SK-N-SH treated with all-trans-retinoic acid at 6 μM for 48 hours (cell line): ENCODE measurements around the gene DBI.

Experiments used
- ATAC-seq: fragments of 200-7000 bp; cut with Tn5 transposase; 3 replicates; pipeline ENCODE4 v1.9.1; 2020; ENCODE audit warnings: mild to moderate bottlenecking, moderate library complexity
- ARNTL ChIP-seq: fragments of 450-650 bp; formaldehyde crosslinking; IDR thresholded peaks from 2 replicates; pipeline ENCODE4 v1.5.0; 2020; ENCODE audit warnings: low read depth, mild to moderate bottlenecking, moderate library complexity, borderline replicate concordance
- BACH2 ChIP-seq: fragments of 250-450 bp; sonication (Bioruptor Pico); IDR thresholded peaks from 2 replicates; pipeline ENCODE4 v1.9.0; 2021; ENCODE audit warnings: mild to moderate bottlenecking, borderline replicate concordance
- CREB5 ChIP-seq: fragments of 250-450 bp; sonication (Bioruptor Pico); IDR thresholded peaks from 2 replicates; pipeline ENCODE4 v1.5.1; 2020; ENCODE audit warnings: low read depth, mild to moderate bottlenecking, moderate library complexity
- CSDC2 ChIP-seq: fragments of 250-450 bp; sonication (Bioruptor Pico); IDR thresholded peaks from 2 replicates; pipeline ENCODE4 v1.5.0; 2020; ENCODE audit warnings: mild to moderate bottlenecking, moderate library complexity
- ESRRG ChIP-seq: fragments of 250-450 bp; sonication (Bioruptor Pico); IDR thresholded peaks from 2 replicates; pipeline ENCODE4 v1.6.1; 2021; ENCODE audit warnings: mild to moderate bottlenecking
- GLIS3 ChIP-seq: fragments of 250-450 bp; sonication (Bioruptor Pico); IDR thresholded peaks from 2 replicates; pipeline ENCODE4 v1.5.0; 2020; ENCODE audit warnings: mild to moderate bottlenecking, moderate library complexity
- ISL1 ChIP-seq: fragments of 250-450 bp; sonication (Bioruptor Pico); IDR thresholded peaks from 2 replicates; pipeline ENCODE4 v2.1.2; 2022; ENCODE audit warnings: mild to moderate bottlenecking, moderate library complexity
- POU6F1 ChIP-seq: fragments of 250-450 bp; sonication (Bioruptor Pico); IDR thresholded peaks from 2 replicates; pipeline ENCODE4 v1.8.0; 2021; ENCODE audit warnings: low read depth, mild to moderate bottlenecking, moderate library complexity, borderline replicate concordance
- PPARA ChIP-seq: fragments of 250-450 bp; sonication (Bioruptor Pico); IDR thresholded peaks from 2 replicates; pipeline ENCODE4 v1.5.0; 2020; ENCODE audit warnings: mild to moderate bottlenecking, borderline replicate concordance
- RARB ChIP-seq: fragments of 250-450 bp; sonication (Bioruptor Pico); IDR thresholded peaks from 2 replicates; pipeline ENCODE4 v1.8.0; 2021; ENCODE audit warnings: mild to moderate bottlenecking, moderate library complexity
- SNAI2 ChIP-seq: fragments of 250-450 bp; sonication (Bioruptor Pico); IDR thresholded peaks from 2 replicates; pipeline ENCODE4 v1.5.0; 2020; ENCODE audit warnings: mild to moderate bottlenecking, moderate library complexity
- TCF4 ChIP-seq: fragments of 250-450 bp; sonication (Bioruptor Pico); IDR thresholded peaks from 2 replicates; pipeline ENCODE4 v1.8.0; 2021; ENCODE audit warnings: mild to moderate bottlenecking, moderate library complexity, borderline replicate concordance
- TOX ChIP-seq: fragments of 250-450 bp; sonication (Bioruptor Pico); IDR thresholded peaks from 2 replicates; pipeline ENCODE4 v1.8.0; 2021; ENCODE audit warnings: mild to moderate bottlenecking, moderate library complexity, borderline replicate concordance
- ZFP3 ChIP-seq: fragments of 250-450 bp; sonication (Bioruptor Pico); IDR thresholded peaks from 2 replicates; pipeline ENCODE4 v1.5.0; 2020; ENCODE audit warnings: mild to moderate bottlenecking, moderate library complexity
- ZFP30 ChIP-seq: fragments of 450-650 bp; formaldehyde crosslinking; IDR thresholded peaks from 2 replicates; pipeline ENCODE4 v1.5.0; 2022; ENCODE audit warnings: mild to moderate bottlenecking, moderate library complexity
- ZNF565 ChIP-seq: fragments of 450-650 bp; formaldehyde crosslinking; conservative IDR thresholded peaks from 2 replicates; pipeline ENCODE4 v1.5.0; 2020; ENCODE audit warnings: low read depth, mild to moderate bottlenecking, moderate library complexity
- ZNF70 ChIP-seq: fragments of 450-650 bp; formaldehyde crosslinking; IDR thresholded peaks from 2 replicates; pipeline ENCODE4 v1.5.0; 2020; ENCODE audit warnings: mild to moderate bottlenecking, moderate library complexity
- ZNF8 ChIP-seq: fragments of 450-650 bp; formaldehyde crosslinking; IDR thresholded peaks from 2 replicates; pipeline ENCODE4 v1.5.0; 2020; ENCODE audit warnings: mild to moderate bottlenecking, moderate library complexity
- TF ChIP-seq, protein P1 (sequence below): fragments of 250-450 bp; sonication (Bioruptor Pico); IDR thresholded peaks from 2 replicates; pipeline ENCODE4 v1.5.0; 2020; ENCODE audit warnings: mild to moderate bottlenecking, moderate library complexity

DBI gene

DNA sequence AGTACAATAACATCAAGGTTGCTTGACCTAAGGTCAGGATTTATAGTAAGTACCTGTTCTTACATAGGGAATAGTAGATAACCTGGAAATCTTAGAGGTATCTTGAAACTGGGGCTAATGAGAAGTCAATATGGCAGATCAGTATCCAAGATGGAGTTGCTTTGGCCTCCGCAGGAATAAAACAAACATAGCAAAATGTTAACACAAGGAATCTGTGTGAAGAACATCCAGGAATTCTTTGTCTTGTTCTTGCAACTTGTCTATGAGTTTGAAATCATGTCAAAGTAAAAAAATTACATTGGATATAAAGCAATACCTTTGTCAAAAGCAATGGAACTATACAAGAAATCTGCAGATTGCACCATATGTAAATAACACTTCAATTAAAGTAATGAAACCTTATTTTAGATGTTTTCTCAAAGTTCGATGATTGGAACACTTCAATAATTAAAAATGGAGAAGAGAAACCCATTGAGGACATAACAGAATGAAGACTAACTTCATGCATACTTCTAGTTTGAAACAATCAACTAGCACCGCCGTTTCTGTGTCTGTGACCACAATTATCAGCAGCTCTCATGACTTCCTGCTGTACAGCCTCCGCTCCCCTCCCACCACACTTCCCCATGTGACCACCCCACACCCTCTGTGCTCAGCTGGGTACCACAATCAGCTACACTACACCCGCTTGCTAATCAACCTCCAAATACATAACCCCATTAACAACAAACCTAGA lies 27.8 kb upstream of the DBI start:
- no peak for ATAC-seq
- no peak for TF ChIP-seq ZFP30
- no peak for TF ChIP-seq PPARA (CRISPR knock-in tag)
- no peak for TF ChIP-seq BACH2 (CRISPR knock-in tag)

GRCh38 chr2:119339562-119339923 lies 27.2 kb upstream of the DBI start:
- TF ChIP-seq ZNF8 (CRISPR knock-in tag) (no peak), BACH2 (CRISPR knock-in tag) (no peak), CREB5 (no peak), TCF4 (CRISPR knock-in tag) (no peak), ZFP30 (no peak), ZFP3 (CRISPR knock-in tag) (no peak), ESRRG (CRISPR knock-in tag) (no peak), SNAI2 (CRISPR knock-in tag) (no peak)
- ATAC-seq = no peak

DNA sequence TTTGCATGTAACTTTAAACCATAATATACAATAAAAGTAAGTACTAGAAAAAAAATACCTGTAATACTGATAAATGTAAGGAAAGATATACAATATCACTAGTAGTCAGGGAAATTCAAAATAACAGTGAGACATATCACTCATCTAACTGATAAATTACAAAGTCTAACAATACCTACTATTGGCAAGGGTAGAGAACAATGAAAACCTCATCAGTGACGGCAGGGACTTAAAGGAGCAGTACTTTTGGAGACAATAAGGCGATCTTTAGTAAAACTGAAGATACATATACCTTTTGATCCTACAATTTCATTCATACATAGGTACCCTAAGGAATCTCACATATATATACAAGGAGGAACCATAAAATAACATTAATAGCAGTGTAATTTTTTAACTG lies 25.1 kb upstream of the DBI start:
- TF ChIP-seq CSDC2 (CRISPR knock-in tag) (no peak), GLIS3 (CRISPR knock-in tag) (no peak), POU6F1 (CRISPR knock-in tag) (no peak), SNAI2 (CRISPR knock-in tag) (no peak), PPARA (CRISPR knock-in tag) (no peak), TOX (CRISPR knock-in tag) (no peak), ARNTL (no peak), ISL1 (CRISPR knock-in tag) (no peak), BACH2 (CRISPR knock-in tag) (no peak), RARB (CRISPR knock-in tag) (no peak)
- TF ChIP-seq, protein P1, sequence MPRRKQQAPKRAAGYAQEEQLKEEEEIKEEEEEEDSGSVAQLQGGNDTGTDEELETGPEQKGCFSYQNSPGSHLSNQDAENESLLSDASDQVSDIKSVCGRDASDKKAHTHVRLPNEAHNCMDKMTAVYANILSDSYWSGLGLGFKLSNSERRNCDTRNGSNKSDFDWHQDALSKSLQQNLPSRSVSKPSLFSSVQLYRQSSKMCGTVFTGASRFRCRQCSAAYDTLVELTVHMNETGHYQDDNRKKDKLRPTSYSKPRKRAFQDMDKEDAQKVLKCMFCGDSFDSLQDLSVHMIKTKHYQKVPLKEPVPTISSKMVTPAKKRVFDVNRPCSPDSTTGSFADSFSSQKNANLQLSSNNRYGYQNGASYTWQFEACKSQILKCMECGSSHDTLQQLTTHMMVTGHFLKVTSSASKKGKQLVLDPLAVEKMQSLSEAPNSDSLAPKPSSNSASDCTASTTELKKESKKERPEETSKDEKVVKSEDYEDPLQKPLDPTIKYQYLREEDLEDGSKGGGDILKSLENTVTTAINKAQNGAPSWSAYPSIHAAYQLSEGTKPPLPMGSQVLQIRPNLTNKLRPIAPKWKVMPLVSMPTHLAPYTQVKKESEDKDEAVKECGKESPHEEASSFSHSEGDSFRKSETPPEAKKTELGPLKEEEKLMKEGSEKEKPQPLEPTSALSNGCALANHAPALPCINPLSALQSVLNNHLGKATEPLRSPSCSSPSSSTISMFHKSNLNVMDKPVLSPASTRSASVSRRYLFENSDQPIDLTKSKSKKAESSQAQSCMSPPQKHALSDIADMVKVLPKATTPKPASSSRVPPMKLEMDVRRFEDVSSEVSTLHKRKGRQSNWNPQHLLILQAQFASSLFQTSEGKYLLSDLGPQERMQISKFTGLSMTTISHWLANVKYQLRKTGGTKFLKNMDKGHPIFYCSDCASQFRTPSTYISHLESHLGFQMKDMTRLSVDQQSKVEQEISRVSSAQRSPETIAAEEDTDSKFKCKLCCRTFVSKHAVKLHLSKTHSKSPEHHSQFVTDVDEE = no peak
- no peak for ATAC-seq

- TF ChIP-seq PPARA (CRISPR knock-in tag) = no peak
- no peak for TF ChIP-seq POU6F1 (CRISPR knock-in tag)
- no peak for TF ChIP-seq ESRRG (CRISPR knock-in tag)
- no peak for TF ChIP-seq ZNF70 (CRISPR knock-in tag)
- TF ChIP-seq ISL1 (CRISPR knock-in tag) = no peak
- no peak for TF ChIP-seq CSDC2 (CRISPR knock-in tag)
- no peak for TF ChIP-seq TOX (CRISPR knock-in tag)
- TF ChIP-seq ZNF565 (CRISPR knock-in tag) = no peak
- TF ChIP-seq, all 23 proteins: peak for 0
- no peak for ATAC-seq
Measured at GRCh38 chr2:119349289-119349688, 17.5 kb upstream of the DBI start.
